Ovary (tissue), 9 donors: ENCODE data around the gene TULP4. TPM values are rescaled to one million over a fixed set of nuclear protein-coding genes. Genes with fewer than 3 reads are reported as not detected.

Experiments used
- DNase-seq, 5 donors: peaks; one replicate each; pipeline ENCODE4 v3.0.0-alpha.2; 2019 to 2020
- H3K27ac ChIP-seq, 2 donors: fragments of 200-600 bp; one replicate each; pipeline versions ENCODE4 v1.5.1 to v1.8.0; 2019 to 2022
- H3K27me3 ChIP-seq: fragments of 200-600 bp; one replicate; pipeline ENCODE4 v1.8.0; 2022
- H3K36me3 ChIP-seq: fragments of 200-600 bp; sonication (generic); one replicate; pipeline ENCODE4 v1.5.1; 2019
- H3K4me1 ChIP-seq: one replicate; pipeline ENCODE4 v1.8.1; 2013; ENCODE audit warnings: mild to moderate bottlenecking, moderate library complexity; ENCODE audit not compliant: insufficient read depth
- H3K4me3 ChIP-seq: fragments of 200-600 bp; sonication (generic); one replicate; pipeline ENCODE4 v1.5.1; 2017
- H3K9me3 ChIP-seq, 2 donors: fragments of 200-600 bp in 1 of 2; sonication (generic) in 1 of 2; one replicate each; pipeline versions ENCODE4 v1.5.1 to v1.8.1; 2013 to 2019; ENCODE audit warnings: mild to moderate bottlenecking in 1 of 2, moderate library complexity in 1 of 2
- CTCF ChIP-seq, 3 donors: fragments of 450-650 bp in 2 of 3; fragments of 200-600 bp in 1 of 3; IDR thresholded peaks; one replicate each; pipeline versions ENCODE4 v1.5.1 to v1.8.0; 2016 to 2022; ENCODE audit warnings: antibody characterized with exemption in 3 of 3, mild to moderate bottlenecking in 1 of 3
- EP300 ChIP-seq: sonication (generic); formaldehyde crosslinking; IDR thresholded peaks from one replicate; pipeline ENCODE4 v1.6.1; 2017; ENCODE audit warnings: antibody characterized with exemption
- POLR2A ChIP-seq: fragments of 450-650 bp; IDR thresholded peaks from one replicate; pipeline ENCODE4 v1.6.1; 2017; ENCODE audit warnings: antibody characterized with exemption, mild to moderate bottlenecking, moderate library complexity
- WGBS, 3 donors: extraction: QIAGEN DNeasy Blood & Tissue Kit in 1 of 3; methylation state at CpG; one replicate each; pipeline versions ENCODE4 v1.1.5 to v1.1.7; 2013 to 2017; 5-methylcytosine and 5-hydroxymethylcytosine counted together
- intact Hi-C, 4 donors: fragments of 100-400 bp; cut with DNase I; formaldehyde crosslinking; loops; one replicate each; pipeline versions ENCODE4 v1.11.0 to v1.15.1; 2022 to 2023
- polyA plus RNA-seq, 2 donors: library from polyadenylated mRNA; stranded (reverse); fragments of 200-250 nt in 1 of 2; fragments of 350-450 nt in 1 of 2; fragmentation: Illumina TruSeq in 1 of 2; extraction: RNeasy Lipid Tissue Mini Kit (QIAGEN cat#74804) in 1 of 2; gene quantifications; one replicate each; pipeline ENCODE4 v1.2.3, GENCODE V29; 2013 to 2014
- total RNA-seq, 7 donors: library from RNA; depleted of rRNA in 2 of 7; stranded (reverse); fragments of >200 nt in 2 of 7; fragmentation: NEBNext Ultra II Directional in 3 of 7; extraction: Animal tissue kit (Norgen Biotek cat#: 25700) in 3 of 7; gene quantifications; one replicate each; pipeline versions ENCODE4 v1.1.0 to v1.2.4, GENCODE V29; 2016 to 2023
- donor health status: DM: no; HTN: no; CAD: no; lungs with moderate emphysema.
- donor health status: DM: no; HTN: no; CAD: no.
- donor health status: Bipolar disorder and iron deficiency.
- donor health status: DM: yes; HTN: yes; CAD: no.
- donor health status: DM: no; HTN: no; CAD: no.
- donor health status: DM: yes; HTN: yes; CAD: no.

Gene TULP4
- total and polyA plus RNA-seq, 9 donors, result 7.5 to 152 (median 92.6) TPM

GRCh38 chr6:158367816-158368215 lies 55.6 kb downstream of the TULP4 start:
- H3K36me3 ChIP-seq, result no peaks in the 10 kb centered on the region
- H3K27ac ChIP-seq, result no peak overlapping the region
- 74 to 84% (median 76%) methylated on average over 6 of the region's 6 CpGs for WGBS, 3 donors
- H3K27me3 ChIP-seq, result no peaks in the 10 kb centered on the region
- H3K4me1 ChIP-seq, result peaks cover 8% of the 10 kb centered on the region
- no peaks in the 10 kb centered on the region for H3K9me3 ChIP-seq
- no peak overlapping the region for H3K4me3 ChIP-seq
- DNase-seq, result no peak
- intact Hi-C loops, result no loop called here
- TF ChIP-seq EP300 (no peak), POLR2A (no peak), CTCF (IDR thresholded peaks at IDR 0.05) (no peak)

- Histone ChIP-seq H3K9me3 (no peaks in the 10 kb centered on the region), H3K4me3 (no peak overlapping the region), H3K27me3 (no peaks in the 10 kb centered on the region), H3K4me1 (peaks cover 8% of the 10 kb centered on the region), H3K27ac (no peak overlapping the region), H3K36me3 (no peaks in the 10 kb centered on the region)
- 97 to 98% (median 97%) methylated on average over 4 of the region's 4 CpGs for WGBS, 3 donors
- intact Hi-C loops, result no loop called here
- TF ChIP-seq POLR2A (no peak), EP300 (no peak), CTCF (IDR thresholded peaks at IDR 0.05) (no peak)
- DNase-seq, result no peak
These were observed 57.0 kb downstream of the TULP4 start for GRCh38 chr6:158369241-158369640.

- H3K36me3 ChIP-seq, result no peaks in the 10 kb centered on the region
- H3K9me3 ChIP-seq, result no peaks in the 10 kb centered on the region
- no peak overlapping the region for H3K4me3 ChIP-seq
- peaks cover 8% of the 10 kb centered on the region for H3K4me1 ChIP-seq
- no peak overlapping the region for H3K27ac ChIP-seq
- 56 to 59% (median 56%) methylated on average over 4 of the region's 4 CpGs for WGBS, 3 donors
- intact Hi-C loops, result no loop called here
- DNase-seq, result no peak
- TF ChIP-seq CTCF (IDR thresholded peaks at IDR 0.05) (no peak), EP300 (no peak), POLR2A (no peak)
- H3K27me3 ChIP-seq, result no peaks in the 10 kb centered on the region
These were observed 58.5 kb downstream of the TULP4 start for GRCh38 chr6:158370805-158371204.

DNA sequence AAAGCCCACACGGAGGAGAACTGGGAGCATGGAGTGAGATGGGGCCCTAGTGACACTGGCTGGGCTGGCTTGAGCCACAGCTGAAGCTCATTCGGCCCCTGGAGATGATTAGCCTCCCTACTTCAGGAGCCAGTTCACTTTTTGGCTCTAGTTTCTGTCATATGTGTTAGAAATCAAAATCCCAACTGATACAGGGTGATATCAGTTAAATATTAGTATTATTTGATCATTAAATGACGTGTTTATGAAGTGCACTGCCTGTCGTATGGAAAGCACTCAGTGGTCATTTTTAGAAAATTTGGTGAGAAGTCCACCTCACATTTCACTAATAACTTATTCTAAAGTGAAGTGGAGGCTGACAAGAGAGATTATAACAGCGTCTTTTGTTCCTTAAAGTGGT lies 59.0 kb downstream of the TULP4 start:
- Histone ChIP-seq H3K27me3 (no peaks in the 10 kb centered on the region), H3K27ac (no peak overlapping the region), H3K4me3 (no peak overlapping the region), H3K4me1 (peaks cover 8% of the 10 kb centered on the region), H3K9me3 (no peaks in the 10 kb centered on the region), H3K36me3 (no peaks in the 10 kb centered on the region)
- no peak for DNase-seq
- intact Hi-C loops, result no loop called here
- TF ChIP-seq POLR2A (no peak), EP300 (no peak), CTCF (IDR thresholded peaks at IDR 0.05) (no peak)
- 39 to 55% (median 53%) methylated on average over 5 of the region's 5 CpGs for WGBS, 3 donors

- no peaks in the 10 kb centered on the region for H3K9me3 ChIP-seq
- H3K36me3 ChIP-seq, result no peaks in the 10 kb centered on the region
- intact Hi-C loops, result no loop called here
- no peak overlapping the region for H3K27ac ChIP-seq
- WGBS, 3 donors, result 48 to 70% (median 54%) methylated on average over 3 of the region's 3 CpGs
- no peaks in the 10 kb centered on the region for H3K27me3 ChIP-seq
- DNase-seq, result no peak
- no peak overlapping the region for H3K4me3 ChIP-seq
- TF ChIP-seq POLR2A (no peak), CTCF (IDR thresholded peaks at IDR 0.05) (no peak), EP300 (no peak)
- peaks cover 8% of the 10 kb centered on the region for H3K4me1 ChIP-seq
These were observed 60.3 kb downstream of the TULP4 start for GRCh38 chr6:158372574-158372973.
